HG02938 (cell line): ENCODE measurements around the gene LMOD1.
"Not testable (repeated sequence)": the region's sequence is repeated elsewhere in the genome, so short reads cannot be mapped to it uniquely, and the experiment has no call there.

ENCODE experiments used
- ATAC-seq: cut with Tn5 transposase; IDR thresholded peaks from one replicate; pipeline ENCODE4 v1.9.1; 2021; ENCODE audit warnings: mild to moderate bottlenecking, moderate library complexity; ENCODE audit not compliant: unreplicated experiment

Gene LMOD1

GRCh38 chr1:201949491-201949890 is 3.1 kb upstream of the LMOD1 start:
- no peak for ATAC-seq

- no peak for ATAC-seq
These were observed 1.3 kb upstream of the LMOD1 start for GRCh38 chr1:201947697-201948008.

GRCh38 chr1:201945863-201946223 is 505 bp downstream of the LMOD1 start:
- no peak for ATAC-seq

- ATAC-seq, result no peak
These were observed 1.2 kb downstream of the LMOD1 start for GRCh38 chr1:201945157-201945556.

GRCh38 chr1:201944639-201945038 is 1.7 kb downstream of the LMOD1 start:
- ATAC-seq, result no peak

- ATAC-seq, result no peak
These were observed 2.3 kb downstream of the LMOD1 start for GRCh38 chr1:201944002-201944401.

- no peak for ATAC-seq
These were observed 4.2 kb downstream of the LMOD1 start for GRCh38 chr1:201942129-201942495.

- ATAC-seq, result no peak
These were observed 4.8 kb downstream of the LMOD1 start for GRCh38 chr1:201941420-201942128.

GRCh38 chr1:201940316-201940715 is 6.0 kb downstream of the LMOD1 start:
- ATAC-seq, result not testable (repeated sequence)

- no peak for ATAC-seq
These were observed 6.8 kb downstream of the LMOD1 start for GRCh38 chr1:201939574-201939973.

GRCh38 chr1:201939148-201939547 is 7.2 kb downstream of the LMOD1 start:
- ATAC-seq, result no peak

GRCh38 chr1:201938440-201939035 is 7.8 kb downstream of the LMOD1 start:
- no peak for ATAC-seq

GRCh38 chr1:201937624-201938213 is 8.6 kb downstream of the LMOD1 start:
- ATAC-seq, result no peak

GRCh38 chr1:201933840-201934430 is 12.4 kb downstream of the LMOD1 start:
- no peak for ATAC-seq

GRCh38 chr1:201930803-201931202 is 15.5 kb downstream of the LMOD1 start:
- ATAC-seq, result no peak

- no peak for ATAC-seq
These were observed 16.2 kb downstream of the LMOD1 start for GRCh38 chr1:201930137-201930536.

GRCh38 chr1:201928266-201928665 is 18.1 kb downstream of the LMOD1 start:
- ATAC-seq, result no peak

- no peak for ATAC-seq
These were observed 20.2 kb downstream of the LMOD1 start for GRCh38 chr1:201925981-201926645.

- no peak for ATAC-seq
These were observed 21.1 kb downstream of the LMOD1 start for GRCh38 chr1:201925301-201925567.

GRCh38 chr1:201921952-201922558 is 24.3 kb downstream of the LMOD1 start:
- ATAC-seq, result no peak

GRCh38 chr1:201918343-201918742 is 28.0 kb downstream of the LMOD1 start:
- ATAC-seq, result no peak
